Lower leg skin (tissue), 3 donors: ENCODE data around the gene PPP1R14C.

Experiments used
- POLR2A ChIP-seq, 2 donors: fragments of 450-650 bp; IDR thresholded peaks; one replicate each; pipeline ENCODE4 v1.6.1; 2016 to 2017; ENCODE audit warnings: antibody characterized with exemption in 2 of 2, mild to moderate bottlenecking in 1 of 2, moderate library complexity in 1 of 2
- TF ChIP-seq, protein P1 (sequence below), 3 donors: fragments of 450-650 bp; IDR thresholded peaks; one replicate each; pipeline ENCODE4 v1.5.1; 2016; ENCODE audit warnings: antibody characterized with exemption in 3 of 3, mild to moderate bottlenecking in 3 of 3, moderate library complexity in 2 of 3

DNA sequence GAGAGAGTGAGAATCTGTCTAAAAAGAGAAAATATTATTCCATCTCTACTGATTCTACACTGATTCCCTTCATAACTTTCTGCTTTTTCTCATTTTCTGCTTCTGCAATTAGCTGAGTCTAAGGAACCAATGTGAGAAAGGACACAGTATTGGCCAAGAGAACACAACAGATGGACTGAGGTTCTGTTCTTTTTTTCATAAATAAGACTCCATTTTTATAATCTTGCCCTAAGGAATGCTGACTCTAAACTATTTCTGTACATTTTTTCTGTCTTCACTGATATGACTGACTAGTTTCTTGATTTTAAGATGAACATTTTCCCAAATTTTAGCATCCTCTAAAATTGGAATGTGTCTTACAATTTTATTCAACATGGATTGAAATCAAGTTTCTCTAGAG is 138.9 kb downstream of the PPP1R14C start:
- TF ChIP-seq, protein P1, sequence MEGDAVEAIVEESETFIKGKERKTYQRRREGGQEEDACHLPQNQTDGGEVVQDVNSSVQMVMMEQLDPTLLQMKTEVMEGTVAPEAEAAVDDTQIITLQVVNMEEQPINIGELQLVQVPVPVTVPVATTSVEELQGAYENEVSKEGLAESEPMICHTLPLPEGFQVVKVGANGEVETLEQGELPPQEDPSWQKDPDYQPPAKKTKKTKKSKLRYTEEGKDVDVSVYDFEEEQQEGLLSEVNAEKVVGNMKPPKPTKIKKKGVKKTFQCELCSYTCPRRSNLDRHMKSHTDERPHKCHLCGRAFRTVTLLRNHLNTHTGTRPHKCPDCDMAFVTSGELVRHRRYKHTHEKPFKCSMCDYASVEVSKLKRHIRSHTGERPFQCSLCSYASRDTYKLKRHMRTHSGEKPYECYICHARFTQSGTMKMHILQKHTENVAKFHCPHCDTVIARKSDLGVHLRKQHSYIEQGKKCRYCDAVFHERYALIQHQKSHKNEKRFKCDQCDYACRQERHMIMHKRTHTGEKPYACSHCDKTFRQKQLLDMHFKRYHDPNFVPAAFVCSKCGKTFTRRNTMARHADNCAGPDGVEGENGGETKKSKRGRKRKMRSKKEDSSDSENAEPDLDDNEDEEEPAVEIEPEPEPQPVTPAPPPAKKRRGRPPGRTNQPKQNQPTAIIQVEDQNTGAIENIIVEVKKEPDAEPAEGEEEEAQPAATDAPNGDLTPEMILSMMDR (IDR thresholded peaks at IDR 0.05), result no peak
- no peak for TF ChIP-seq POLR2A (IDR thresholded peaks at IDR 0.05)
